K562 (cell line): ENCODE results near the gene ATP6V0D1. TPM values are rescaled to one million over a fixed set of nuclear protein-coding genes. Genes with fewer than 3 reads are reported as not detected.
A peak's percentile ranks its signal among the peaks of the same experiment; 100 is the strongest.

Experiments used
- BRF1 ChIP-seq: IDR thresholded peaks from 3 replicates; pipeline ENCODE4 v1.6.1; 2011; ENCODE audit warnings: borderline replicate concordance, mild to moderate bottlenecking; ENCODE audit not compliant: insufficient read length; ENCODE audit errors: extremely low read depth
- CEBPB ChIP-seq: fragments of 450-650 bp; IDR thresholded peaks from 2 replicates; pipeline ENCODE4 v1.6.1; 2016; ENCODE audit warnings: missing genetic modification characterization, missing compliant biosample characterization
- ETV1 ChIP-seq: fragments of 450-650 bp; conservative IDR thresholded peaks from 2 replicates; pipeline ENCODE4 v1.6.1; 2016; ENCODE audit warnings: missing genetic modification characterization, control low read depth, low read depth, missing compliant biosample characterization
- FOSL1 ChIP-seq: fragments of 200-800 bp; sonication (Bioruptor generic); conservative IDR thresholded peaks from 2 replicates; pipeline ENCODE4 v1.6.1; 2016; ENCODE audit warnings: missing genetic modification characterization, missing compliant biosample characterization
- JUND ChIP-seq, 2 experiments: IDR thresholded peaks; 2 replicates in 1 of 2; 3 replicates in 1 of 2; pipeline ENCODE4 v1.6.1; 2011; ENCODE audit warnings: borderline replicate concordance in 2 of 2, low read depth in 2 of 2, low read length in 2 of 2, improper control_type of control experiment in 1 of 2, missing biosample characterization in 1 of 2, missing genetic modification characterization in 1 of 2, missing genetic modification reagents in 1 of 2
- MAFK ChIP-seq: IDR thresholded peaks from 2 replicates; pipeline ENCODE4 v1.6.1; 2011; ENCODE audit warnings: low read length, improper control_type of control experiment
- MAZ ChIP-seq, 2 experiments: fragments of 450-650 bp in 1 of 2; sonication (generic) in 1 of 2; formaldehyde crosslinking; IDR thresholded peaks in 1 of 2; conservative IDR thresholded peaks in 1 of 2; 2 replicates each; pipeline versions ENCODE4 v1.4.0 to v1.5.0; 2020; ENCODE audit warnings: mild to moderate bottlenecking in 1 of 2, missing genetic modification reagents in 1 of 2
- MYBL2 ChIP-seq, 2 experiments: fragments of 450-650 bp in 1 of 2; sonication (generic) in 1 of 2; formaldehyde crosslinking in 1 of 2; IDR thresholded peaks; 2 replicates each; pipeline versions ENCODE4 v1.6.1 to v1.8.1; 2017 to 2022; ENCODE audit warnings: borderline replicate concordance in 1 of 2, inconsistent platforms in 1 of 2, low read depth in 1 of 2, mild to moderate bottlenecking in 1 of 2, missing genetic modification reagents in 1 of 2, moderate library complexity in 1 of 2
- RB1 ChIP-seq: fragments of 450-650 bp; IDR thresholded peaks from 2 replicates; pipeline ENCODE4 v1.6.1; 2017; ENCODE audit warnings: low read depth, mild to moderate bottlenecking
- REST ChIP-seq, 2 experiments: fragments of 450-650 bp; formaldehyde crosslinking in 1 of 2; IDR thresholded peaks; 2 replicates each; pipeline versions ENCODE4 v1.4.0 to v1.6.1; 2014 to 2020; ENCODE audit warnings: mild to moderate bottlenecking in 2 of 2, borderline replicate concordance in 1 of 2, low read depth in 1 of 2
- SFPQ ChIP-seq: fragments of 200-400 bp; formaldehyde crosslinking; IDR thresholded peaks from 2 replicates; pipeline ENCODE4 v1.6.1; 2017; ENCODE audit warnings: mild to moderate bottlenecking, low read depth, low read length, moderate library complexity
- SMAD3 ChIP-seq: fragments of 450-650 bp; formaldehyde crosslinking; conservative IDR thresholded peaks from 2 replicates; pipeline ENCODE4 v1.4.0; 2020; ENCODE audit warnings: mild to moderate bottlenecking
- ZNF121 ChIP-seq: sonication (generic); formaldehyde crosslinking; conservative IDR thresholded peaks from 2 replicates; pipeline ENCODE4 v1.8.0; 2022; ENCODE audit warnings: missing genetic modification reagents
- ZNF551 ChIP-seq: fragments of 250-450 bp; sonication (Bioruptor Pico); IDR thresholded peaks from 2 replicates; pipeline ENCODE4 v1.5.0; 2021; ENCODE audit warnings: mild to moderate bottlenecking, moderate library complexity
- ZNF668 ChIP-seq: fragments of 250-450 bp; sonication (Bioruptor Pico); IDR thresholded peaks from 2 replicates; pipeline ENCODE4 v1.8.0; 2022; ENCODE audit warnings: mild to moderate bottlenecking, inconsistent platforms
- polyA plus RNA-seq, 8 experiments: library from polyadenylated mRNA; depleted of rRNA in 4 of 8; stranded (reverse) in 5 of 8; unstranded in 3 of 8; fragments of >200 nt; fragmentation: Nextera tagmentation in 2 of 8; fragmentation: Illumina TruSeq in 1 of 8; extraction: Ambion mirVana in 2 of 8; extraction: Trizol in 1 of 8; gene quantifications; 2 replicates each; pipeline versions ENCODE4 v1.2.1 to v1.2.3, GENCODE V29; 2011 to 2014; ENCODE audit warnings: inconsistent platforms in 1 of 8, missing spikeins in 1 of 8
- total RNA-seq, 7 experiments: library from RNA; depleted of rRNA in 6 of 7; stranded (reverse); fragments of >200 nt in 6 of 7; fragmentation: Illumina TruSeq in 2 of 7; extraction: Trizol in 2 of 7; gene quantifications; 2 replicates each; pipeline versions ENCODE4 v1.2.1 to v1.2.3, GENCODE V29; 2011 to 2021; ENCODE audit warnings: low replicate concordance in 1 of 7

The ATP6V0D1 gene
- total and polyA plus RNA-seq, 9 of the 15 experiments (the other 6 are each of a cell fraction or from before 2014, with no cell fraction given), result 23.2 to 69.7 (median 45.6) TPM

- no peak for TF ChIP-seq ZNF668
- TF ChIP-seq SMAD3 (CRISPR knock-in tag), result no peak
- TF ChIP-seq ETV1 (tag), result 0 out of 2 replicates have a peak, but pooled peaks have one; percentile 18
- peak; percentile 47; the same call in 1 of the 2 replicates for TF ChIP-seq RB1
- TF ChIP-seq MAZ (CRISPR knock-in tag; conservative IDR thresholded peaks at IDR 0.05 in 1 of 2, IDR thresholded peaks at IDR 0.05 in 1 of 2), result peak in 1 of 2 experiments; percentile 44; a peak in 1 of 4 replicates
- TF ChIP-seq REST (IDR thresholded peaks at IDR 0.05; ENCODE audit: borderline replicate concordance), result peak; percentile 91
- TF ChIP-seq REST (CRISPR knock-in tag; IDR thresholded peaks at IDR 0.05; ENCODE audit: low read depth), result no peak
- no peak for TF ChIP-seq SFPQ
- TF ChIP-seq MAFK, result peak; percentile 46; the same call in 1 of the 2 replicates
- no peak for TF ChIP-seq BRF1
- no peak for TF ChIP-seq ZNF121
- TF ChIP-seq MYBL2 (IDR thresholded peaks at IDR 0.05; ENCODE audit: low read depth), result no peak
- no peak for TF ChIP-seq MYBL2 (CRISPR knock-in tag; IDR thresholded peaks at IDR 0.05; ENCODE audit: borderline replicate concordance)
- TF ChIP-seq ZNF551, result no peak
- TF ChIP-seq CEBPB, result peak; percentile 91
- TF ChIP-seq JUND (IDR thresholded peaks at IDR 0.05; ENCODE audit: borderline replicate concordance, low read depth, low read length), result peak; percentile 15; the same call in 1 of the 2 replicates
- no peak for TF ChIP-seq JUND (tag; IDR thresholded peaks at IDR 0.05; ENCODE audit: borderline replicate concordance, low read depth, low read length)
- peak; percentile 21; the same call in 1 of the 2 replicates for TF ChIP-seq FOSL1 (tag)
Measured at GRCh38 chr16:67514382-67514828, 33.4 kb upstream of the ATP6V0D1 start (continued).
